ENCODE results near the gene STK16.

Gene STK16

GRCh38 chr2:219221957-219222518 lies 23.2 kb upstream of the STK16 start:
- peaks cover 19% of the 10 kb centered on the region for H3K4me1 Mint-ChIP-seq
- H3K4me3 Mint-ChIP-seq: no peak overlapping the region
- no peaks in the 10 kb centered on the region for H3K9me3 Mint-ChIP-seq
- H3K36me3 Mint-ChIP-seq: peaks cover 15% of the 10 kb centered on the region
- H3K27ac Mint-ChIP-seq: no peak overlapping the region
- H3K27me3 Mint-ChIP-seq: no peaks in the 10 kb centered on the region

GRCh38 chr2:219223831-219224610 lies 21.3 kb upstream of the STK16 start:
- H3K4me3 Mint-ChIP-seq: no peak overlapping the region
- H3K9me3 Mint-ChIP-seq: no peaks in the 10 kb centered on the region
- no peaks in the 10 kb centered on the region for H3K27me3 Mint-ChIP-seq
- H3K4me1 Mint-ChIP-seq: peaks cover 26% of the 10 kb centered on the region
- H3K27ac Mint-ChIP-seq: no peak overlapping the region
- peaks cover 15% of the 10 kb centered on the region for H3K36me3 Mint-ChIP-seq

- H3K27me3 Mint-ChIP-seq: no peaks in the 10 kb centered on the region
- no peaks in the 10 kb centered on the region for H3K9me3 Mint-ChIP-seq
- no peak overlapping the region for H3K4me3 Mint-ChIP-seq
- H3K36me3 Mint-ChIP-seq: peaks cover 13% of the 10 kb centered on the region
- peaks cover 28% of the 10 kb centered on the region for H3K4me1 Mint-ChIP-seq
- H3K27ac Mint-ChIP-seq: no peak overlapping the region
Measured at GRCh38 chr2:219225350-219225749, 19.9 kb upstream of the STK16 start.

DNA sequence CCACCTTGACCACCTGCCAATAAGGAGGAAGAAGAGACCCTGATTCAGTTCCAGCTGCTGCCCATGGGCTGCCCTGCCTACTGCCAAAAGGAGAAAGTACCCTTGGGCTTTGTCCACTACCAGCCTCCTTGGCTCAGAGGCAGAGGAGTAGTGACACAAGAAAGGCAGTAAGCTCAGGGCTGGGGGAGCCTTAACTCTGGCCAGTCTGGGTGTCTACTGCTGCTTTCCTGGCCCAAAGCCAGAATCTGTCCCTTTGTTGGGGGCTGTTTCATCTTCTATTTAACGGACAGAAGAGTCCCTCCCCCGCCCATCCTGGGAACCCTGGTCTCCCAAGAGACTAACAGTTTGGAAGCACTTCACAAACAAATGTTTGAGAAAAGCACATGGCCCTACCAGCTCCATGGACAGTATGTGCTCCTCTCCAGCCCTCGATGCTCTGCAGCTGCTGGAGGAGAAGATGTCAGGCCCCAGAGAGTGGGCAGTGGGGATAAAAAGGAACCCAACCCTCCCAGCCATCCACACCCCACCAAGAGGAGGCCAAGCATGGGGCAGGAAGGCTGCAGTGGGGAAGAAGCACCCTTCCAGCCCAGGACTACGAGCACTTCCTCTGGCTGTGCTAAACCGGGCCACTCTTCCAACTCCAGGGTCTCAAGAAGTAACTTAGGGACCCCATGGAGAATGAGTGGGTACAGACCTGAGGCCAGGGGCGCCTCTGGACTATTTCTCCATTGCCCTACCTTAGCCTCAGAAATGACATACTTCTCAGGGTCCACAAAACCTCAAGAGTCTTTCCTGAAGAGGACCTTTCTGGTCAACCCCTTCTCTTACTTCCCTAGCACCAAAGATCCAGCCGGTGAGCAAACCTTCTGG lies 17.0 kb upstream of the STK16 start:
- H3K36me3 Mint-ChIP-seq: peaks cover 12% of the 10 kb centered on the region
- H3K4me1 Mint-ChIP-seq: peaks cover 51% of the 10 kb centered on the region
- no peaks in the 10 kb centered on the region for H3K27me3 Mint-ChIP-seq
- H3K27ac Mint-ChIP-seq: no peak overlapping the region
- H3K4me3 Mint-ChIP-seq: peak overlapping the region; percentile 84
- no peaks in the 10 kb centered on the region for H3K9me3 Mint-ChIP-seq

GRCh38 chr2:219228911-219229304 lies 16.4 kb upstream of the STK16 start:
- H3K4me1 Mint-ChIP-seq: peaks cover 57% of the 10 kb centered on the region
- H3K36me3 Mint-ChIP-seq: peaks cover 14% of the 10 kb centered on the region
- no peaks in the 10 kb centered on the region for H3K27me3 Mint-ChIP-seq

GRCh38 chr2:219229305-219230058 lies 15.8 kb upstream of the STK16 start, which contains the start of the genes ANKZF1 and ATG9A:
TSS of gene ANKZF1 (plus strand) at chr2:219229806. CDS start at chr2:219230258, 452 bp downstream.
TSS of gene ATG9A (minus strand) at chr2:219229636. CDS start at chr2:219228024, 1,612 bp downstream.
- H3K27ac Mint-ChIP-seq: peak within 1 kb of the TSS; percentile 100
- no peaks in the 10 kb centered on the region for H3K9me3 Mint-ChIP-seq
- H3K27me3 Mint-ChIP-seq: no peaks in the 10 kb centered on the region
- peaks cover 18% of the 10 kb centered on the region for H3K36me3 Mint-ChIP-seq
- peaks cover 60% of the 10 kb centered on the region for H3K4me1 Mint-ChIP-seq
- H3K4me3 Mint-ChIP-seq: peak within 1 kb of the TSS; percentile 100

More at GRCh38 chr2:219228911-219229304, 16.4 kb upstream of the STK16 start:
- Mint-ChIP-seq H3K4me3 (peak overlapping the region; percentile 84), H3K27ac (no peak overlapping the region), H3K9me3 (no peaks in the 10 kb centered on the region)

GRCh38 chr2:219230059-219230540 lies 15.2 kb upstream of the STK16 start:
- Mint-ChIP-seq H3K36me3 (peaks cover 16% of the 10 kb centered on the region), H3K4me1 (peaks cover 63% of the 10 kb centered on the region), H3K9me3 (no peaks in the 10 kb centered on the region), H3K27me3 (no peaks in the 10 kb centered on the region), H3K4me3 (peak overlapping the region; percentile 100), H3K27ac (peak overlapping the region; percentile 100)

DNA sequence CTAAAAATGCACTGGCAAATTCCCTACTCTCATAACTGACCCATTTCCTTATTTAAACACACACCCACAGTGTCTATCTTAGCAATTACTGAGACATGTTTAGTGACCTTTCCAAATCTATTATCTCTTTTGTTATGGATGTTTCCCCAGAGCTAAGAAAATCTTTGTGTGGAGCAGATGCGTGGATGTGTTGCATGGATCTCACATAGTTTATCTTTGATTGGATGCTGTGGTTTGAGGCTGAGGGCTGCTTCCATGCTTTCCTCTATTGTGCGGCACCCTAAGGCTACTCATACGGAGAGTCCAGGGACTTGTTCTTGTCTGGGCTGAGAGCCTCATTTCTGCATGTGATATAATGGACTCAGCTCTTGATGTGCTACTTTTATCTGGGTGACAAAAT lies 10.9 kb upstream of the STK16 start:
- no peak overlapping the region for H3K4me3 Mint-ChIP-seq

DNA sequence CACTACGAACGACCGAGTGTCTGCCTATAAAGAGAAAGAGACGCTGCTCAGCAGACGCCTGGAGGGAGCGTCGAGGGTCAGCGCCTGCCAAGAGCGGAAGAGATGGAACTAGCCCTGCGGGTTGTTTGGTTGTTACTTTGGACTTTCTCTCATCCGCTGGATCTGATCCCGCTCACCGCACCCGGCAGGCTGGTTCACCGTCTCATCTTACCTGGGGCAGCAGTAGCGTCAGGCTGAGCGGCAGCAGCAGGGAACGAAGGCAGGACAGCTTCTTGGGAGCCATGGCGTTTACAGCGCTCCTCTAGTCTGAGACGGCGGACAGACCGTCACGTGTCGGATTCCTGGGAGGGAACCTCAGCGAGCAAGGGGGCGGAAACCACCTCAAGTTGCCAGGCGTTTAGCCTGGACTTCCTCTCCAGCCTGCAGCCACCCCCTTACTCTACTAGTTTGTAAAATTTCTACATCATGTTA lies 2.0 kb upstream of the STK16 start:
- Mint-ChIP-seq H3K9me3 (no peaks in the 10 kb centered on the region), H3K27me3 (no peaks in the 10 kb centered on the region), H3K4me3 (peak overlapping the region; percentile 55), H3K4me1 (peaks cover 45% of the 10 kb centered on the region), H3K36me3 (no peaks in the 10 kb centered on the region), H3K27ac (no peak overlapping the region)

More for the DNA sequence above, 10.9 kb upstream of the STK16 start:
- Mint-ChIP-seq H3K36me3 (peaks cover 20% of the 10 kb centered on the region), H3K4me1 (peaks cover 40% of the 10 kb centered on the region), H3K27me3 (no peaks in the 10 kb centered on the region), H3K27ac (no peak overlapping the region), H3K9me3 (no peaks in the 10 kb centered on the region)

GRCh38 chr2:219244789-219245147 lies 511 bp upstream of the STK16 start:
- H3K4me3 Mint-ChIP-seq: peak overlapping the region; percentile 98
- peak overlapping the region; percentile 97 for H3K27ac Mint-ChIP-seq
- peaks cover 59% of the 10 kb centered on the region for H3K4me1 Mint-ChIP-seq
- H3K27me3 Mint-ChIP-seq: no peaks in the 10 kb centered on the region
- H3K9me3 Mint-ChIP-seq: no peaks in the 10 kb centered on the region
- peaks cover 4% of the 10 kb centered on the region for H3K36me3 Mint-ChIP-seq

GRCh38 chr2:219245899-219246230 lies 586 bp downstream of the STK16 start:
- H3K9me3 Mint-ChIP-seq: no peaks in the 10 kb centered on the region
- peaks cover 70% of the 10 kb centered on the region for H3K4me1 Mint-ChIP-seq
- peaks cover 11% of the 10 kb centered on the region for H3K36me3 Mint-ChIP-seq
- H3K27me3 Mint-ChIP-seq: no peaks in the 10 kb centered on the region
- H3K27ac Mint-ChIP-seq: peak overlapping the region; percentile 97
- H3K4me3 Mint-ChIP-seq: peak overlapping the region; percentile 98

DNA sequence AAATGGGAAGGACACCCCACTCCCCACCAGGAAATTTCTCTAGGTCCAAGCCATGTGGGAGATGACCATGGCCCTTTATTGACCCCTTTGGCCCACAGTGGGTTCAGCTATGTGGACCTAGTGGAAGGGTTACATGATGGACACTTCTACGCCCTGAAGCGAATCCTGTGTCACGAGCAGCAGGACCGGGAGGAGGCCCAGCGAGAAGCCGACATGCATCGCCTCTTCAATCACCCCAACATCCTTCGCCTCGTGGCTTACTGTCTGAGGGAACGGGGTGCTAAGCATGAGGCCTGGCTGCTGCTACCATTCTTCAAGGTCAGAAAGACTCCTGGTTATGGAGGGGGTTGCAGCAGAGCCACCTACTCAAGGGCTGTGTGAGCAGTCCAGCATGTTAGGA lies 1.3 kb downstream of the STK16 start:
- H3K27ac Mint-ChIP-seq: peak overlapping the region; percentile 97

DNA sequence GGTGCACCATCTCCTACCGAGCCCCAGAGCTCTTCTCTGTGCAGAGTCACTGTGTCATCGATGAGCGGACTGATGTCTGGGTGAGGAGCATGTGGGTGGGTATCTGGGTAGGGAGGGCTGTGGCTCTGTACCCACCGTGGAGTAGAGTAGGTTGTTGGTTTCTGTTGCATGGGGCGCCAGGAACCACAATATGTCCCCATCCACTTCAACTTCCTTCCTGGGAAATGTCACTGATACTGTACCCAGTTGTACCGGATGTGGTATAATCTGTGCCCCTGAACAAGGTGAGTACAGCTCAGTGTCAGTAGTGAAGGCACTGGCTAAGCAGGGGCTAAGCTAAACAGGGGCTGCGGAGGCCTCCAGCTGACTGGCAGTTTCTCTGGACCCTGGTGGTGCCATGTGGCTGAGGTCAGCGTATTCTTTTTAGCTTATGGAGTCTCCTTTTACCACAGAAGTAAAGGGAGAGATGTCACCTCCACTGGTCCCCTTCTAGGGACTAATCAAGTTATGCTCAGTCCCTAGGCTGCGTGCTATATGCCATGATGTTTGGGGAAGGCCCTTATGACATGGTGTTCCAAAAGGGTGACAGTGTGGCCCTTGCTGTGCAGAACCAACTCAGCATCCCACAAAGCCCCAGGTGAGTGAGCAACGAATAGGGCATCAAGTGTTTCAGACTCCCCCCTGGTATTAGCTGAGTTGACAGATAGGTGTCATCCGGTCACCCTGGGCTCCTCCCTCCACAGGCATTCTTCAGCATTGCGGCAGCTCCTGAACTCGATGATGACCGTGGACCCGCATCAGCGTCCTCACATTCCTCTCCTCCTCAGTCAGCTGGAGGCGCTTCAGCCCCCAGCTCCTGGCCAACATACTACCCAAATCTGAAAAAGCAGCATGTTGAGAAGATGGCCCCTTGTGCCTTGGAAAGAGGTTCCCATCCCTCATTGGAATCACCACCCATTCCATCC lies 2.7 kb downstream of the STK16 start:
- Mint-ChIP-seq H3K4me3 (peak overlapping the region; percentile 68), H3K27ac (peak overlapping the region; percentile 74), H3K4me1 (peaks cover 82% of the 10 kb centered on the region), H3K9me3 (no peaks in the 10 kb centered on the region), H3K27me3 (no peaks in the 10 kb centered on the region), H3K36me3 (peaks cover 16% of the 10 kb centered on the region)

More for the DNA sequence above, 1.3 kb downstream of the STK16 start:
- Mint-ChIP-seq H3K36me3 (peaks cover 14% of the 10 kb centered on the region), H3K27me3 (no peaks in the 10 kb centered on the region), H3K9me3 (no peaks in the 10 kb centered on the region), H3K4me3 (peak overlapping the region; percentile 98), H3K4me1 (peaks cover 74% of the 10 kb centered on the region)

GRCh38 chr2:219248845-219249202 lies 3.5 kb downstream of the STK16 start:
- peaks cover 16% of the 10 kb centered on the region for H3K36me3 Mint-ChIP-seq
- H3K4me1 Mint-ChIP-seq: peaks cover 79% of the 10 kb centered on the region
- peak overlapping the region; percentile 86 for H3K27ac Mint-ChIP-seq
- H3K9me3 Mint-ChIP-seq: no peaks in the 10 kb centered on the region
- H3K4me3 Mint-ChIP-seq: peak overlapping the region; percentile 85
- no peaks in the 10 kb centered on the region for H3K27me3 Mint-ChIP-seq
